Ishikawa (cell line): ENCODE data around the gene CINP.

Source experiments
- CEBPB ChIP-seq: IDR thresholded peaks from 2 replicates; pipeline ENCODE4 v1.6.1; 2012
- CREB1 ChIP-seq: IDR thresholded peaks from 2 replicates; pipeline ENCODE4 v1.6.1; 2012; ENCODE audit warnings: low read depth
- EGR1 ChIP-seq: IDR thresholded peaks from 2 replicates; pipeline ENCODE4 v1.6.1; 2012
- EP300 ChIP-seq: IDR thresholded peaks from 2 replicates; pipeline ENCODE4 v1.6.1; 2012; ENCODE audit warnings: borderline replicate concordance
- FOXM1 ChIP-seq: IDR thresholded peaks from 2 replicates; pipeline ENCODE4 v1.6.1; 2012; ENCODE audit warnings: low read depth, borderline replicate concordance
- MAX ChIP-seq: IDR thresholded peaks from 2 replicates; pipeline ENCODE4 v1.6.1; 2012
- NFIC ChIP-seq: IDR thresholded peaks from 2 replicates; pipeline ENCODE4 v1.6.1; 2012
- RAD21 ChIP-seq: IDR thresholded peaks from 2 replicates; pipeline ENCODE4 v1.6.1; 2012; ENCODE audit warnings: low read depth
- REST ChIP-seq: IDR thresholded peaks from 2 replicates; pipeline ENCODE4 v1.6.1; 2012; ENCODE audit warnings: low read depth, mild to moderate bottlenecking
- TAF1 ChIP-seq: IDR thresholded peaks from 2 replicates; pipeline ENCODE4 v1.6.1; 2012; ENCODE audit warnings: low read depth, mild to moderate bottlenecking
- TCF12 ChIP-seq: IDR thresholded peaks from 2 replicates; pipeline ENCODE4 v1.6.1; 2012; ENCODE audit warnings: low read depth
- TEAD4 ChIP-seq: IDR thresholded peaks from 2 replicates; pipeline ENCODE4 v1.6.1; 2012
- USF1 ChIP-seq: IDR thresholded peaks from 2 replicates; pipeline ENCODE4 v1.6.1; 2012
- YY1 ChIP-seq: IDR thresholded peaks from 2 replicates; pipeline ENCODE4 v1.6.1; 2012; ENCODE audit warnings: low read depth
- ZBTB7A ChIP-seq: IDR thresholded peaks from 2 replicates; pipeline ENCODE4 v1.6.1; 2012; ENCODE audit warnings: low read depth

CINP gene

GRCh38 chr14:102319351-102320032, 43.2 kb downstream of the CINP start, which contains the start of gene ZNF839:
TSS of gene ZNF839 (plus strand) at chr14:102319746. CDS start at chr14:102319766, 20 bp downstream.
- TF ChIP-seq REST (no peak), EP300 (peak; percentile 37; the same call in 1 of the 2 replicates), ZBTB7A (peak; percentile 28; the same call in 1 of the 2 replicates), USF1 (0 out of 2 replicates have a peak, but pooled peaks have one; percentile 35), EGR1 (no peak), MAX (peak; percentile 80), TAF1 (peak; percentile 71; the same call in 1 of the 2 replicates), YY1 (peak; percentile 92), TEAD4 (peak; percentile 16; the same call in 1 of the 2 replicates), NFIC (no peak), CREB1 (peak; percentile 92), CEBPB (0 out of 2 replicates have a peak, but pooled peaks have one; percentile 11), TCF12 (peak; percentile 41; the same call in 1 of the 2 replicates), FOXM1 (no peak), RAD21 (no peak)

GRCh38 chr14:102318781-102319276, 43.9 kb downstream of the CINP start:
- TF ChIP-seq TCF12 = no peak
- TF ChIP-seq ZBTB7A = no peak
- no peak for TF ChIP-seq YY1
- no peak for TF ChIP-seq MAX
- TF ChIP-seq REST = no peak
- TF ChIP-seq RAD21 = no peak
- TF ChIP-seq USF1 = no peak
- TF ChIP-seq TAF1 = no peak
- no peak for TF ChIP-seq NFIC
- no peak for TF ChIP-seq EP300
- TF ChIP-seq FOXM1 = no peak

- TF ChIP-seq TEAD4 (no peak), TAF1 (peak; percentile 21; the same call in 1 of the 2 replicates), YY1 (peak; percentile 74), CEBPB (no peak), MAX (no peak), EP300 (no peak), ZBTB7A (no peak), NFIC (no peak), EGR1 (no peak), CREB1 (no peak)
Observed at GRCh38 chr14:102317564-102318248, 45.0 kb downstream of the CINP start.

GRCh38 chr14:102316743-102317563, 45.7 kb downstream of the CINP start:
- TF ChIP-seq USF1 (no peak; the same call in 1 of the 2 replicates), TCF12 (peak; percentile 65), EGR1 (0 out of 2 replicates have a peak, but pooled peaks have one; percentile 51), TEAD4 (peak; percentile 95), FOXM1 (peak; percentile 48; the same call in 1 of the 2 replicates), YY1 (no peak), EP300 (peak; percentile 49; the same call in 1 of the 2 replicates), ZBTB7A (no peak), CEBPB (no peak; the same call in 1 of the 2 replicates), MAX (peak; percentile 7; the same call in 1 of the 2 replicates), REST (no peak), TAF1 (no peak; the same call in 1 of the 2 replicates)
